Measurements from ENCODE around the gene PDGFC.
A peak's percentile ranks its signal among the peaks of the same experiment; 100 is the strongest.

Gene PDGFC

GRCh38 chr4:156820931-156821330 is 150.7 kb downstream of the PDGFC start:
- DNase-seq: no peak

- DNase-seq: no peak
These were observed 155.2 kb downstream of the PDGFC start for GRCh38 chr4:156816360-156816755.

- DNase-seq: no peak
These were observed 155.8 kb downstream of the PDGFC start for GRCh38 chr4:156815717-156816359.

GRCh38 chr4:156811963-156812362 is 159.6 kb downstream of the PDGFC start:
- no peak for DNase-seq

- no peak for DNase-seq
These were observed 160.3 kb downstream of the PDGFC start for GRCh38 chr4:156811286-156811685.

GRCh38 chr4:156805696-156806095 is 165.9 kb downstream of the PDGFC start:
- DNase-seq: no peak

- DNase-seq: no peak
These were observed 168.5 kb downstream of the PDGFC start for GRCh38 chr4:156803056-156803455.

- DNase-seq: no peak
These were observed 171.1 kb downstream of the PDGFC start for GRCh38 chr4:156800463-156800862.

GRCh38 chr4:156799121-156799589 is 172.4 kb downstream of the PDGFC start:
- DNase-seq: no peak

GRCh38 chr4:156798438-156798837 is 173.2 kb downstream of the PDGFC start:
- DNase-seq: no peak

GRCh38 chr4:156797206-156797605 is 174.4 kb downstream of the PDGFC start:
- no peak for DNase-seq

- DNase-seq: no peak
These were observed 175.9 kb downstream of the PDGFC start for GRCh38 chr4:156795727-156796126.

GRCh38 chr4:156794863-156795262 is 176.7 kb downstream of the PDGFC start:
- no peak for DNase-seq

- DNase-seq: no peak
These were observed 179.0 kb downstream of the PDGFC start for GRCh38 chr4:156792462-156793085.

- DNase-seq: no peak
These were observed 180.7 kb downstream of the PDGFC start for GRCh38 chr4:156790866-156791265.

GRCh38 chr4:156788782-156789181 is 182.8 kb downstream of the PDGFC start:
- DNase-seq: peak; percentile 66

- DNase-seq: no peak
These were observed 184.9 kb downstream of the PDGFC start for GRCh38 chr4:156786713-156787112.

GRCh38 chr4:156784970-156785369 is 186.6 kb downstream of the PDGFC start:
- DNase-seq: no peak

GRCh38 chr4:156783966-156784365 is 187.6 kb downstream of the PDGFC start:
- no peak for DNase-seq

GRCh38 chr4:156782491-156782890 is 189.1 kb downstream of the PDGFC start:
- DNase-seq: no peak

GRCh38 chr4:156781852-156782251 is 189.7 kb downstream of the PDGFC start:
- no peak for DNase-seq

- DNase-seq: no peak
These were observed 191.8 kb downstream of the PDGFC start for GRCh38 chr4:156779774-156780173.

- DNase-seq: no peak
These were observed 192.6 kb downstream of the PDGFC start for GRCh38 chr4:156779042-156779441.

- peak; percentile 46 for DNase-seq
These were observed 193.0 kb downstream of the PDGFC start for GRCh38 chr4:156778606-156779005.

- no peak for DNase-seq
These were observed 193.5 kb downstream of the PDGFC start for GRCh38 chr4:156778093-156778492.

All from MV-4-11 (cell line).